Breast epithelium (tissue), 4 donors: ENCODE results near the gene EPHB2. TPM values are rescaled to one million over a fixed set of nuclear protein-coding genes. Genes with fewer than 3 reads are reported as not detected.

Experiments used
- DNase-seq, 2 donors: peaks; one replicate each; pipeline ENCODE4 v3.0.0-alpha.2; 2019; ENCODE audit warnings: low spot score in 2 of 2
- H3K27ac ChIP-seq, 2 donors: fragments of 200-600 bp; sonication (generic) in 1 of 2; one replicate each; pipeline ENCODE4 v1.5.1; 2016 to 2019; ENCODE audit warnings: mild to moderate bottlenecking in 1 of 2
- H3K27me3 ChIP-seq, 2 donors: fragments of 200-600 bp; sonication (generic) in 1 of 2; one replicate each; pipeline versions ENCODE4 v1.5.1 to v1.6.0; 2017 to 2019; ENCODE audit warnings: control low read depth in 1 of 2, mild to moderate bottlenecking in 1 of 2
- H3K36me3 ChIP-seq: fragments of 200-600 bp; one replicate; pipeline ENCODE4 v1.5.1; 2019
- H3K4me1 ChIP-seq, 2 donors: fragments of 200-600 bp; sonication (generic); one replicate each; pipeline ENCODE4 v1.5.1; 2016 to 2019; ENCODE audit warnings: control low read depth in 1 of 2
- H3K4me3 ChIP-seq, 3 donors: fragments of 200-600 bp; sonication (generic); 1 replicate in 2 of 3; 2 replicates in 1 of 3; pipeline ENCODE4 v1.5.1; 2016 to 2019; ENCODE audit warnings: mild to moderate bottlenecking in 3 of 3, moderate library complexity in 2 of 3
- H3K9me3 ChIP-seq, 2 donors: fragments of 200-600 bp; sonication (generic) in 1 of 2; one replicate each; pipeline ENCODE4 v1.5.1; 2016 to 2019; ENCODE audit warnings: control low read depth in 1 of 2
- CTCF ChIP-seq, 3 donors: fragments of 450-650 bp; IDR thresholded peaks; one replicate each; pipeline ENCODE4 v1.5.1; 2016 to 2017; ENCODE audit warnings: antibody characterized with exemption in 3 of 3, mild to moderate bottlenecking in 3 of 3, moderate library complexity in 3 of 3
- POLR2A ChIP-seq: fragments of 450-650 bp; IDR thresholded peaks from one replicate; pipeline ENCODE4 v1.6.1; 2016; ENCODE audit warnings: antibody characterized with exemption, mild to moderate bottlenecking, moderate library complexity
- POLR2AphosphoS5 ChIP-seq, 3 donors: sonication (generic); formaldehyde crosslinking; IDR thresholded peaks; one replicate each; pipeline ENCODE4 v1.6.1; 2017; ENCODE audit warnings: antibody characterized with exemption in 3 of 3
- intact Hi-C: fragments of 100-400 bp; cut with DNase I; formaldehyde crosslinking; loops from one replicate; pipeline ENCODE4 v1.15.1; 2023; ENCODE audit warnings: low total_unique reads
- total RNA-seq, 3 donors: library from RNA; depleted of rRNA; stranded (reverse); fragments of >200 nt; gene quantifications; one replicate each; pipeline ENCODE4 v1.1.0, GENCODE V29; 2016

Gene EPHB2
- total RNA-seq, 3 donors from 2014 or later, result 1.3 to 4.6 (median 1.5) TPM

GRCh38 chr1:22870201-22870871 lies 159.7 kb downstream of the EPHB2 start:
- Histone ChIP-seq H3K4me3 (no peak overlapping the region), H3K27ac (no peak overlapping the region), H3K9me3 (no peaks in the 10 kb centered on the region), H3K27me3 (no peaks in the 10 kb centered on the region), H3K4me1 (peaks cover 0 to 4% of the 10 kb centered on the region in 2 donors), H3K36me3 (no peaks in the 10 kb centered on the region)
- no peak for DNase-seq
- no peak for TF ChIP-seq CTCF (IDR thresholded peaks at IDR 0.05)
- no peak for TF ChIP-seq POLR2A
- no peak for TF ChIP-seq POLR2AphosphoS5 (IDR thresholded peaks at IDR 0.05)
- intact Hi-C loops, result no loop called here

- H3K4me1 ChIP-seq, result peaks cover 0 to 4% of the 10 kb centered on the region in 2 donors
- H3K27me3 ChIP-seq, result no peaks in the 10 kb centered on the region
- H3K9me3 ChIP-seq, result no peaks in the 10 kb centered on the region
- no peak for TF ChIP-seq POLR2A
- TF ChIP-seq CTCF (IDR thresholded peaks at IDR 0.05), result no peak
- no peak for TF ChIP-seq POLR2AphosphoS5 (IDR thresholded peaks at IDR 0.05)
- no peak for DNase-seq
- intact Hi-C loops, result no loop called here
- H3K36me3 ChIP-seq, result no peaks in the 10 kb centered on the region
- H3K27ac ChIP-seq, result no peak overlapping the region
- no peak overlapping the region for H3K4me3 ChIP-seq
Observed at GRCh38 chr1:22872981-22873664, 162.5 kb downstream of the EPHB2 start.

GRCh38 chr1:22874785-22875184 lies 164.1 kb downstream of the EPHB2 start:
- no peak overlapping the region for H3K27ac ChIP-seq
- intact Hi-C loops, result no loop called here
- no peak for DNase-seq
- H3K36me3 ChIP-seq, result no peaks in the 10 kb centered on the region
- TF ChIP-seq POLR2AphosphoS5 (IDR thresholded peaks at IDR 0.05), result no peak
- no peak for TF ChIP-seq CTCF (IDR thresholded peaks at IDR 0.05)
- H3K9me3 ChIP-seq, result no peaks in the 10 kb centered on the region
- H3K4me3 ChIP-seq, result no peak overlapping the region
- H3K27me3 ChIP-seq, result no peaks in the 10 kb centered on the region
- H3K4me1 ChIP-seq, result peaks cover 0 to 4% of the 10 kb centered on the region in 2 donors

GRCh38 chr1:22875241-22875640 lies 164.6 kb downstream of the EPHB2 start:
- no peaks in the 10 kb centered on the region for H3K36me3 ChIP-seq
- no peak for DNase-seq
- H3K4me1 ChIP-seq, result peaks cover 0 to 4% of the 10 kb centered on the region in 2 donors
- no peaks in the 10 kb centered on the region for H3K27me3 ChIP-seq
- H3K4me3 ChIP-seq, result no peak overlapping the region
- H3K9me3 ChIP-seq, result no peaks in the 10 kb centered on the region
- TF ChIP-seq POLR2AphosphoS5 (IDR thresholded peaks at IDR 0.05), result no peak
- no peak for TF ChIP-seq CTCF (IDR thresholded peaks at IDR 0.05)
- no peak for TF ChIP-seq POLR2A
- intact Hi-C loops, result no loop called here
- H3K27ac ChIP-seq, result no peak overlapping the region

GRCh38 chr1:22875841-22876240 lies 165.2 kb downstream of the EPHB2 start:
- H3K4me3 ChIP-seq, result no peak overlapping the region
- no peaks in the 10 kb centered on the region for H3K27me3 ChIP-seq
- H3K36me3 ChIP-seq, result no peaks in the 10 kb centered on the region
- DNase-seq, result no peak
- intact Hi-C loops, result no loop called here
- peaks cover 0 to 3% of the 10 kb centered on the region in 2 donors for H3K4me1 ChIP-seq
- H3K9me3 ChIP-seq, result no peaks in the 10 kb centered on the region
- no peak for TF ChIP-seq POLR2A
- no peak for TF ChIP-seq CTCF (IDR thresholded peaks at IDR 0.05)
- no peak overlapping the region for H3K27ac ChIP-seq
